VCaP (cell line): Measurements from ENCODE around the gene ITGA11.

Experiments used
- H3K27ac ChIP-seq: fragments of 450-650 bp; 2 replicates; pipeline ENCODE4 v1.5.1; 2017
- TF ChIP-seq, protein P1 (sequence below): fragments of 450-650 bp; conservative IDR thresholded peaks from 2 replicates; pipeline ENCODE4 v1.5.1; 2017; ENCODE audit warnings: mild to moderate bottlenecking, moderate library complexity

The ITGA11 gene

GRCh38 chr15:68408971-68409370, 23.0 kb downstream of the ITGA11 start:
- H3K27ac ChIP-seq, result no peak overlapping the region
- TF ChIP-seq, protein P1, sequence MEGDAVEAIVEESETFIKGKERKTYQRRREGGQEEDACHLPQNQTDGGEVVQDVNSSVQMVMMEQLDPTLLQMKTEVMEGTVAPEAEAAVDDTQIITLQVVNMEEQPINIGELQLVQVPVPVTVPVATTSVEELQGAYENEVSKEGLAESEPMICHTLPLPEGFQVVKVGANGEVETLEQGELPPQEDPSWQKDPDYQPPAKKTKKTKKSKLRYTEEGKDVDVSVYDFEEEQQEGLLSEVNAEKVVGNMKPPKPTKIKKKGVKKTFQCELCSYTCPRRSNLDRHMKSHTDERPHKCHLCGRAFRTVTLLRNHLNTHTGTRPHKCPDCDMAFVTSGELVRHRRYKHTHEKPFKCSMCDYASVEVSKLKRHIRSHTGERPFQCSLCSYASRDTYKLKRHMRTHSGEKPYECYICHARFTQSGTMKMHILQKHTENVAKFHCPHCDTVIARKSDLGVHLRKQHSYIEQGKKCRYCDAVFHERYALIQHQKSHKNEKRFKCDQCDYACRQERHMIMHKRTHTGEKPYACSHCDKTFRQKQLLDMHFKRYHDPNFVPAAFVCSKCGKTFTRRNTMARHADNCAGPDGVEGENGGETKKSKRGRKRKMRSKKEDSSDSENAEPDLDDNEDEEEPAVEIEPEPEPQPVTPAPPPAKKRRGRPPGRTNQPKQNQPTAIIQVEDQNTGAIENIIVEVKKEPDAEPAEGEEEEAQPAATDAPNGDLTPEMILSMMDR, result no peak

- H3K27ac ChIP-seq, result no peak overlapping the region
- TF ChIP-seq, protein P1, result no peak
Observed at GRCh38 chr15:68407886-68408881, 23.8 kb downstream of the ITGA11 start.

- H3K27ac ChIP-seq, result no peak overlapping the region
Observed at GRCh38 chr15:68407141-68407885, 24.6 kb downstream of the ITGA11 start.

DNA sequence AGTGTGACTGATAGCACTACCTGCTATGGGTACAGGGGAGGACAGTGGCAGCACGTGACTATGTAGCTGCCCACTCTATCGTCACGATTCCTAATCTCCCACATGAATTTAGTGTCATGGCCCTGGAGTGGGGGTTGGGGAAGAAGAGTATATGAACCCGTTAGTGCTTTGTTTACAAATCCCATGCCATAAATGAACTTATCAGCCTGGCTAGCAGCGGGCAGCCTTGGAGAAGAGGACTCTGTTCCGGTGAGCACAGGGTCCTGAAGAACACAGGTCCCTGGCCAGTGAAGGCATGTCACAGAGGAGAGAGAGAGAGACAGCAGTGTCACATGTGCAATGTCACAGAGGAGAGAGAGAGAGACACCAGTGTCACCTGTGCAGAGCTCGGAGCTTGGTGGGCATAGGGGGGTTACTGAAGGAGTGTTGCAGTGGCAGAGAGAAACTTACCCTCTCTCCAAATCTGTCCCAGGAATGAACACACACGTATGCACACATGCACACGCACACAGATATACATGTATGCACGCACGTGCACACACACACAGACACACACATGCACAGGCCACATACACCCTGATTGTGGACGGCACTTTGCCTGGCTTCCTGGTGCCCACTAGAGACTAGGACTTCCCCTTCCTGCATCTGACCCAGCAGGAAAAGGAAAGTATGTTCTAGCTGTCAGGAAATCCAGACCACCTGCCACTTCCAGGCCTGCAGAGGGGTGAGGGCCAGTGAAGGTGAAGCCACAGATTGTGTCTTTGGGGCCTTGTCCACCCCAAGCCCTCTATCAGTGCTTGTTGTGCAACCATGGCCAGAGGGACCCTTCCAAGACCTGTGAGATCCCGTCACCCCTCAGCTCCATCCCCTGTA, 26.3 kb downstream of the ITGA11 start:
- TF ChIP-seq, protein P1, result no peak
- H3K27ac ChIP-seq, result no peak overlapping the region

More at GRCh38 chr15:68407141-68407885, 24.6 kb downstream of the ITGA11 start:
- TF ChIP-seq, protein P1, result no peak

DNA sequence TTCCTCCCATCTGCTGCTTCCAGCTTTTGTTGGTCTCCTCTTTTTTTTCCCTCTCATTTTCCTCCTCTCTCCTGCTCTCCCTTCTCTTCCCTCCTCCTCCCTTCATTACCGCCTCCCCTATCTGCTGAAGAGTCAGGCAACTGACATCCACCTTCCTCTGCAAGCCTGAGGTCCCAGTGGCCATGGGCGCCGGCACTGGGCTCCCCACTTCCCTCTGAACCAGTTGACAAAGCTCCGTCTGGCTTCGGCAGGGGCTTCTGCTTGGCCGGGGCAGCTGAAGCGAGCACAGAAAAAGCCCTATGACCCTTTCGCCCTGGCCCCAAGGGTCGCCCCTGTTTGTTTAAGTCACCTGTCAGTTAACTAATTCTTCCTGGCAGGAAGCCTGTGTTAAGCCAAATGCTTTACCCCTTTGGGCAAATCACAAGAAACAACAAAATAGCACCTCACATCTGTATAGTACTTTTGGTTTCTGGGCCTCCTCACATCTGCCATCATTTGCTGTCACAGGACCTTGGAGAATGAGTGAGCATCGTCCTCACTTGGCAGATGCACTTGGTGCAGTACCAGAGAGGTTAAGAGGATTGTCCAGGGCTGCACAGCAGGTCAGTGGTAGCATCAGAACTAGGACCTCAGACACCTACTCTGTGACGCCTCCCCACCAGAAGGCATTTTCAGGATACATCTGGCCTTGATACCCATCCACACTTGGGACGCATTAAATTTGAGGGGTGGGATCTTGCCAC, 27.7 kb downstream of the ITGA11 start:
- H3K27ac ChIP-seq, result no peak overlapping the region
- TF ChIP-seq, protein P1, result no peak

GRCh38 chr15:68403161-68403941, 28.6 kb downstream of the ITGA11 start:
- TF ChIP-seq, protein P1, result no peak
- H3K27ac ChIP-seq, result no peak overlapping the region
